GM10847 (cell line): Measurements from ENCODE around the gene LDLRAD4.

Experiments used
- POLR2A ChIP-seq: IDR thresholded peaks from 2 replicates; pipeline ENCODE4 v1.6.1; 2011; ENCODE audit not compliant: insufficient read length; ENCODE audit errors: extremely low read depth

The LDLRAD4 gene

GRCh38 chr18:13492314-13492713 is 273.8 kb downstream of the LDLRAD4 start:
- no peak for TF ChIP-seq POLR2A

- TF ChIP-seq POLR2A = no peak
These were observed 274.5 kb downstream of the LDLRAD4 start for GRCh38 chr18:13493079-13493478.

GRCh38 chr18:13493725-13494124 is 275.2 kb downstream of the LDLRAD4 start:
- TF ChIP-seq POLR2A = no peak

GRCh38 chr18:13494871-13495445 is 276.4 kb downstream of the LDLRAD4 start:
- TF ChIP-seq POLR2A = no peak

GRCh38 chr18:13495961-13496360 is 277.4 kb downstream of the LDLRAD4 start:
- no peak for TF ChIP-seq POLR2A

- no peak for TF ChIP-seq POLR2A
These were observed 278.2 kb downstream of the LDLRAD4 start for GRCh38 chr18:13496691-13497281.

- TF ChIP-seq POLR2A = no peak
These were observed 281.2 kb downstream of the LDLRAD4 start for GRCh38 chr18:13499803-13500202.

GRCh38 chr18:13500227-13500865 is 281.8 kb downstream of the LDLRAD4 start:
- no peak for TF ChIP-seq POLR2A

- TF ChIP-seq POLR2A = no peak
These were observed 282.4 kb downstream of the LDLRAD4 start for GRCh38 chr18:13500869-13501542.

- no peak for TF ChIP-seq POLR2A
These were observed 283.0 kb downstream of the LDLRAD4 start for GRCh38 chr18:13501543-13501887.

- no peak for TF ChIP-seq POLR2A
These were observed 283.3 kb downstream of the LDLRAD4 start for GRCh38 chr18:13501891-13502290.

GRCh38 chr18:13502585-13502984 is 284.0 kb downstream of the LDLRAD4 start:
- TF ChIP-seq POLR2A = no peak

- TF ChIP-seq POLR2A = no peak
These were observed 285.3 kb downstream of the LDLRAD4 start for GRCh38 chr18:13503836-13504235.

- no peak for TF ChIP-seq POLR2A
These were observed 287.3 kb downstream of the LDLRAD4 start for GRCh38 chr18:13505780-13506345.

- TF ChIP-seq POLR2A = no peak
These were observed 292.0 kb downstream of the LDLRAD4 start for GRCh38 chr18:13510594-13510993.
